GM18499 (cell line): Measurements from ENCODE around the gene C3orf20.
"Not testable (repeated sequence)": the region's sequence is repeated elsewhere in the genome, so short reads cannot be mapped to it uniquely, and the experiment has no call there.

ENCODE experiments used
- ATAC-seq: cut with Tn5 transposase; IDR thresholded peaks from one replicate; pipeline ENCODE4 v1.9.1; 2021; ENCODE audit warnings: moderate number of reproducible peaks; ENCODE audit not compliant: insufficient read depth, unreplicated experiment

C3orf20 gene

DNA sequence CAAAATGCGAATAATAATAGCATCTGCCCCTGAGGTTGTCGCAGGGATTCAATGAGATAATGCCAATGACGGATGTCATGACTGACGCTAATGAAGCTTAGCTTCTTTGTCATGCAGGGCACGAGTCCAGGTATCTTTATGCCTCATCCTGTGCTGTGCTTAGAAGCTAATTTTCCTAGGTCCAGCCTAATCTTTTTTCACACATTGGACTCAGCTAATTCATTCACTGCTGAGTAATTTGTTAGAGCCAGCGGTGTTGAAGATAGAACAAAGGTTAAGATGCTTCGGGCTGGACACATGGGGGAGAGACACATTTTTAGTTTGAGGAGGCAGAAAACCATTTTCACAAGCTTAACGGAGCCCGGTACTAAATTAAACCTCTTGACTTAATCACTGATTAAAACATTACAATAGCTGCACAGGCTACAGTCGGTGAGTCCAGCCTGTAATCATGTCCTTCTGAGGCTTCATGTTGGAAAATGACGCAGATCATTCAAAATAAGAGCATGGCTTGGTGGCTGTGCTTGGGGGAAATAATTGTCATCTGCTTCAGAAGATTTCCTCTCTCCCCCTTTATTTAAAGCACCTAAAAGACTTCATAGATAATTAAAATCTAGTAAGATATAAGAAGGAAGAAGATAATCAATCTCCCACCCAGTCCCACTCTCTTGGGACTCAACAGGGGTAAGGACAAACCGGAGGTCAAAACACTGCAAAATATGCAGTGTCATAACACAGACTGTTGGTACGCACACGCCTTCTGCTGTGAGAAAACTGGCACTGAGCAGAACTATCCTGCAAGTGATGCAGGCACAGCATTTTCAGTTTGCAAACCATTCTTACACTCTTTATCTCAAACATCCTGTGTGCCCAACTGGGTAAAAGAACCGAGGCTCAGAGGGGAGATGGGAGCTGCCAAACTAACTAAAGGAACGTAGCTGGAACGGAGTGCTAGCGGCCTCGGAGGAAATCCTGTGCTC, 26.7 kb upstream of the C3orf20 start:
- ATAC-seq, result no peak

GRCh38 chr3:14649466-14649865, 25.5 kb upstream of the C3orf20 start:
- no peak for ATAC-seq

- no peak for ATAC-seq
These were observed 24.7 kb upstream of the C3orf20 start for GRCh38 chr3:14650193-14650592.

GRCh38 chr3:14651440-14652251, 23.3 kb upstream of the C3orf20 start, which contains the start of gene CCDC174:
CCDC174 (plus strand) TSS chr3:14651762; CDS start chr3:14651837, 75 bp downstream.
- ATAC-seq, result peak; percentile 98

- not testable (repeated sequence) for ATAC-seq
These were observed 22.5 kb upstream of the C3orf20 start for GRCh38 chr3:14652360-14652907.

DNA sequence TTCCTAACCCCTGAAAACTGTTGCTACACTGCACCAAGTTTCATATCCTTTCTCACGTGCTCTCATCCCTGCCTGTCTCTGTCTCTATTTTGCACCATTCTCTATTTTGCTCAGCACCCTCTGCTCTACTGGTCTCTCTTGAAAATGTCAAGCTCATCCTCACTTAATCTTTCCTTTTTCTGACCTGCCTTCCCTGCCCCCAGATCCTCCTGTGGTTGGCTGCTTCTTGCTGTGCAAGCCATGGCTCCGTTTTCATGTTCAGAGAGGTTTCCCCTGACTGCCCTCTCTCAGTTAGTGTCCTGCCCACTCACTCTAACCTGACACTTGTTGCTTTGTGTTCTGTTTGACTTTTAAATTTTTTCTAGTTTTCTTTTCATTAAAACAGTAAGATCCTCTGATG, 17.4 kb upstream of the C3orf20 start:
- ATAC-seq, result no peak

GRCh38 chr3:14658978-14659377, 16.0 kb upstream of the C3orf20 start:
- ATAC-seq, result no peak

DNA sequence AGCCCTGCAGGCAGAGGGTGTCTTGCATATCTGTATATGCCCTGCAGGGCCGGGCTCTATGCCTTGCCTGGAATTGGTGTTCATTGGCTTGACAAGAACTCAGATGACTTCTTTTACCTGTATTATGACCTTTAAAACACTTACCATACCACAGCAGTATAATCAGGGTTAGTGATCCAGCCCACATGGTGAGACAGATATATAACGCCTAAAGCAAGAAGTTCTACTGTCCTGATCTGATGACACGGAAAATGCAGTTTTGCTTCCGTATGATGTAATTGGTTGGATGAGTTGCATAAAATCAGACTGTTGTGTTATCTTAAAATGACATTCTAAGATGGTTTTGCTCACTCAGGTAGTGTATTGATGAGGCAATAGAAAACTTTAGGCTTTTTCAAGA, 14.0 kb upstream of the C3orf20 start:
- ATAC-seq, result no peak

DNA sequence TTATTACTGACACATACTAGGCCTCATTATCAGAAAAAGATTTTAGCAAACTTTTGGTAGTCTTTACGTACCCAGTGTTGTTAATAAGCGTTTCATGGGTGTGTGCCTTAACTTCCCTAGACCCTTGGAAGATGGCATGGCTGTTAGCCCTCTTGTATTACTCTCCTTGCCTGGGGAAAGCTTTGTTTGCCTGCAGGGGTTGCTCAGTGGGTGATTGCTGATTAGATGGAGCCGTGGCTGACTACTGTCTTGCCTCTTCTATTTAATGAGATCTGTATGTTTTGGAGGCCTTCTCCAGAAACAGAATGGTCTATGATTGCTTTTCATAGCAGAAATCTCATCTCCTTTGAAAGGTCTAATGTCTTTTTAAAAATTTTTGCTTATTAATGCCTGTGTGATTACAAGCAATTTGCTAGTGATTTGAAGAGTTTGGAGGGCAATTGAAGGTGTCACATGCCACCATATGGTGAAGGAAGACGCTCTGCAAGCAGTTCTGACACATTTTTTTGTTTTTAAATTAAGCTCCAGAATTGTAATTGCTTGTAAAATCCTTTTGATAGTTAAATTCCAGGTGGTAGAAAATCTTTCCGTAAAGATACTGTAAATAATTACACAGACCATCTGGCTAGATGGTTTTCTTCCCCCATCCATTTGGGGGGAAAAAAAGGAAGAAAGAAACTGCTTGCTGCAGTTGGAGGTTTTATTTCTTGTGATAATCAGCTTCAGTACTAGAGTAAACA, 11.4 kb upstream of the C3orf20 start:
- no peak for ATAC-seq

- no peak for ATAC-seq
These were observed 10.8 kb upstream of the C3orf20 start for GRCh38 chr3:14664170-14664569.

DNA sequence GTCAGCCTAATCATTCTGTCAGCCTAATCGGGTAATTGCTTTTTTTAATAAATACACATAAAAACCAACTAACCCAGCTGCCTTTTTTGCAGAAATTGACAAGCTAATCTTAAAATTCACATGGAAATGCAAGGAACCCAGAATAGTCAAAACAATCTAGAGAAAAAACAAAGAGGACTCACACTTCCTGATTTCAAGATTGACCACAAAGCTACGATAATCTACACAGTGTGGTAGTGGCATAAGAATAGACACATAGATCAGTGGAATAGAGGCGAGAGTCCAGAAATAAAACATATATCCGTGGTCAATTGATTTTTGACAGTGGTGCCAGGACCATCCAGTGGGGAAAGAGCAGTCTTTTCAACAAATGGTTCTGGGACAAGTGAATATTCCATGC, 2.4 kb upstream of the C3orf20 start:
- no peak for ATAC-seq

- ATAC-seq, result no peak
These were observed 1.9 kb downstream of the C3orf20 start for GRCh38 chr3:14676881-14677280.

- no peak for ATAC-seq
These were observed 3.1 kb downstream of the C3orf20 start for GRCh38 chr3:14678015-14678503.

DNA sequence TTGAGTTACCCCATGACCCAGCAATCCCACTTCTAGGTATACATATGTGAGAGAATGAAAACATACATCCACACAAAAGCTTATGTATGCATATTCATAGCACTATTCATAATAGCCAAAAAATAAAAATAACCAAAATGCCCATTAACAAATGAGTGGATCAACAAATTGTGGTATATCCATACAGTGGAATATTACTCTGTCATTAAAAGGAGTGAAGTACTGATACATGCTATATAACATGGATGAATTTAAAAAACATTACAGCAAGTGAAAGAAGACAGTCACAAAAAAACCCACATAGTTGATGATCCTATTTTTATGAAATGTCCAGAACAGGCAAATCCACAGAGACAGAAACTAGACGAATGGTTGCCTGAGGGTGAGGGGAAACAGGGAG, 5.2 kb downstream of the C3orf20 start:
- ATAC-seq, result no peak

DNA sequence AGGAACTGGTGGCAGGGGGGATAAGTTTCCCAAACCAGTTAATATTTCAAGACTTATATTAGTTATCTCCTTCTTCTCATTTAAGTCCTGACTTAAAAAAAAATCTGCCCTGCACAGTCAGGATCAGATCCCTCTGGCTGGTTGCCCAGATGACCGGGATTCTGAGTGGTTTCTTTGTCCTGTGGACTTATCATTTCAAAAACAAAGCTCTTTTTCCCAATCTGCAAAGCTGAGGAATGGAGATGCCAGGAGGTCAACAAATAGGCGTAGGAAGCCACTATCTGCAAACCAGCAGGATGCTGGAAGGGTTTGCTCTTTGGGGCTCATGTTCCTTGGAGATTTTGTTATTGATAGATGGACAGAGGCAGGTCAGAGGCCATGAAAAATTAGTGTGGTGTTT, 5.8 kb downstream of the C3orf20 start:
- no peak for ATAC-seq

DNA sequence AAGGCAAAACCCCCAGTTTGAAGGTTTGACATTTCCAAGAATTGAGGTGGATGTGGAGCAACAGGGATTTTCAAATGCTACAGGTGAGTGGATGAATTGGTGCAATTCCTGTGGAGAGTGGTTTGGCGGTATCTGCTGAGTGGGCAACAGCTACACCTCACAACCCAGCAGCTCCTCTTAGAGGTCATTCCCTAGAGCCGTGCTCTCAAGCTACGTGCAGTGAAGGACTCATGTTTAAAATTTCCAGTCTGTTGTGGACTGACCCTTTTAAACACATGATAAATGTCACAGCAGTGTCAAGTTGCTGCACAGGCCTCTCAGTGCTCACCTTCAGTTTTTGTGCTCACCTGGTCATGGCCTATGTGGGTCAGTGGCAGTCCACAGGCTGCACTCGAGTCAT, 9.5 kb downstream of the C3orf20 start:
- no peak for ATAC-seq

- ATAC-seq, result no peak
These were observed 10.2 kb downstream of the C3orf20 start for GRCh38 chr3:14685179-14685578.

DNA sequence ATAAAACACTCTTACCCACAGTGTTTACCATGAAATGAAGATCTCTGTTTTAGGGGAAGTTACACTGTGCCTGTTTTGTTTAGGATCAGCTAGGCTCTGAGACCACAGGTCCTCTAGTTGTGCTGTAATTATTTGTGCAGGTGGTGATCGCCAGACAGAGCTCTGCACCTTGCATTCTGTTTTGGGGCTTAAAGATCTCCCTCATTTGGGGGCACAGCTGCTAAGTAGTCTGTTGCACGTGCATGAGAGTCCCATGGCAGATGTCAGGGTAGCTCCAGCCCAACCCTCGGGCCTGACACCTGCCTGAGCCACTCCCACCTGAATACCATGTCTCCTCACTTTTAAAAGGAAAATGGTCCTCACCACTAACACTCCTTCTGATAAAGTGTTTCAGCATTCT, 12.4 kb downstream of the C3orf20 start:
- ATAC-seq, result no peak

- peak; percentile 32 for ATAC-seq
These were observed 13.6 kb downstream of the C3orf20 start for GRCh38 chr3:14688525-14688924.
